Measurements from ENCODE around the gene NTRK2.

Gene NTRK2

DNA sequence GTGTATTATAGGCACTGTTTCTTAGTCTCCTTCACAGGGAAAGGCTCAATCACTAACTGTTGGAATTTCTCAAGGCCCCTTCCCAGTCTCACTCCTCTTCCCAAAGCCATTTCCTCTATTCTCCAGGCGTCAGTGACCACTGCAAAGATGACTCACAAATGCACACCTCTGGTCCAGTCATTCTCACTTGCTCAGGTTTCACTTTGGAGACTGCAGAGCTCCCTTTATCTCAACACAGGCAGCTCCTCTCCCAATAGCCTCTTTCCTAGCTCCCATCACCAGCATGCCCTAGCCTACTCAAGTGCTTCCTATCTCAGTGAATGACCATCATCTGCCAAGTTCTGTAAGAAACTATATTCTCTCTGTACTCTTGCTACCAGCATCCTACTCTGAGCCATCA lies 323.6 kb downstream of the NTRK2 start:
- no peak for DNase-seq

DNA sequence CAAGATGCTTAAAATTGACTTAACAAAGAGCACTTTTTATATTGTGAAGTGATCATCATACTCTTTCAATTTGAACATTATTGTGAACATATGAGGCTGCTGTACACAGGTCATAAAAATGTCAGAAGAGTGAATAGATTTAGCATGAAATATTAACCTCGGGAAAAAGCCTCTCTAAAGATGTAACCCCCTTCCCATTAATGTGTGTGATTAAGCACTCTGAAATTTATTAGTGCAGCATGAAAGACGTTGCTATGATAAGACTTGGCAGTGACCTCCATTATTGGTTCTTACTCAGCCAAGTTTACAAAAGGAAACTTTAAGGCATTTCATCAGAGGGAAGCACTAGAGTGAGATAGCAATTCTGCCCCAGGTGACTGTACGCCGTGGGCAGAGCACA lies 326.5 kb downstream of the NTRK2 start:
- no peak for DNase-seq

DNA sequence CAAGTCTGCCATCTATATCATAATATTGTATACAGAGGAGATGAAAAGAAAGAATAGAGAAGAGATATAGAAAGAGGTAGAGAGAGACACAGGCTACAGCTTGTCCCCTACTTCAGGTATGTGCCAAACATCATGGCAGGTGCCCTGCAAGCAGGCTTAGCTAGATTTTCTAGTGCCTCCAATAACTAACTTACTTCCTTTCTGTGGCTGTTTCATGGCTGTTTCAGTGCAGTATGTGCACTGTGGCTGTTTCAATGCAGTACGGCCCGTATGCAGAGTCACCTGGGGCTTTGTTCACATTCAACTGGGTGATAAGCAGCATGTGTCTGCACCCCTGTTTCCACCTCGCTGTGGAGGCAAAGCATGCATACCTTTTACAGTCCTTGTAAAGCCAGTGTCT lies 327.2 kb downstream of the NTRK2 start:
- DNase-seq = no peak

DNA sequence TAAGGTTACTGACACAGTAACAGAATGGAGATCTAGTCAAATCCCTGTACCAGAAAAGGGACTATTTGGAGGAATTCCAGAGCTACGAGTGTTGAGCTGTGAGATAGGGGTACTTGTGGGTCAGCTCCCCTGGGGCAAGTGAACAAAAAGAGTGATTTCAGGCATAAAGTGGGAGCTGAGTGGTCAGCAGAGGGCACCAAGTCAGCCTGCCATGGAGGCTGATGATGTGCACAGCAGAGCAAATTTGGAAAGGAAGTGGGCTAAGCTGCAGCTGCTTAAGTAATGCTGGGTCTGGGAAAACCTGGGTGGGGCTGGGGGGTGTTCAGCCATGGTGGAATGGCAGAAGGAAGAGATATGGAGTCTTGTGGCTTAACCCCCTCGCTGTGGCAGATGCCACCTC lies 327.9 kb downstream of the NTRK2 start:
- DNase-seq = no peak

DNA sequence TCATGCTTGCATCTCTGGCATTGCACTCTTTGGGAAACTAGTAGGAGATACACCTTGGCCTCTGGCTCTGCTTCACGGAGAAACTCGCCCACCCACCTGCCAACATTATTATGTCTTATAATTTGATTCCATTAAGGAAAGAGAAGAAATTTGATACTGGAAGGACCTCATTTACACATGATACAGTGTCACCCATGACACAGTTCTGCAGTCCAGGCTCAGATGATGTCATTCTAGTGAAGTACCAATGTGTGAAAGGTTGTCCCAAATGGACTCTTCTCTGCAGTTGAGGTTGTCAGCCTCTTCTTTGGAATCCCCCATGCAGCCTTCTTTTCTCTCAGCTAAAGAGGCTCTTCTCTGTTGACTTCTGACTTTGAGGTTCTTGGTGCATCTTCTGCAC lies 329.1 kb downstream of the NTRK2 start:
- no peak for DNase-seq

DNA sequence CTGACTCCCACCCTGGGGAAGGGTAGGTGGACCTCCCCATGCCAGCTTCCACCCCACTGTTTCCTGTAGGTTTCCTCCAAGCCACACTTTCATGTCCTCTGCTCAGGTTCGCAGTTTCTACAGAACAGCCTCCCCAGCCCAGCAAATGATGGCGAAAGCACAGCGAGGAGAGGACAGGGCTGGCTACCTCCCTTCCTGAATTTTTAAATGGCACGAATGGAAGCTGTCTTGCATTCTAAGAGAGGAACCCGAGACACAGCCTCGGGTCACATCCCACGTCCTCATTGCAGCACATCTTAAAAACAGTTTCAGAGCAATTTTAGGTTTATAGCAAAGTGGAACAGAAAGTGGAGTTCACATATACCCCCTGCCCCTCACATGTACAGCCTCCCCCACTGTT lies 330.3 kb downstream of the NTRK2 start:
- no peak for DNase-seq

DNA sequence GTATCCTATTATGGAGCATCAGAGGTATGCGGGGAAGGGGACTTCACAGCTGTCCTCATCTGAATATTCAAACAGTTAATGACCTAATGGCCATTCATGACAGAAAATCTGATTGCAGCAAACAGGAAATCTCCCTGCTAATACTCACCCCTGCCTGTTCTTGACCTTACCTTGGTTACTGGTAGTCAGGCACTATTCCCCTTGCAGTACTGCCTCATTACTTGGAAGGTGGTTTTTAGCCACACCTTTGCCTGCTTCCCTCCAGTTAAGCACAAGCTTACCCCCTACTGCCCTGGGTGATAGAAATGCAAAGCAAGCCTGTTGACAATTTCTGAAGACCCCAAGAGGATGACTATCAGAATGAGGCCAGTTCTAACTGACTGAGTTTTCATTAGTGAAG lies 332.4 kb downstream of the NTRK2 start:
- DNase-seq = no peak

DNA sequence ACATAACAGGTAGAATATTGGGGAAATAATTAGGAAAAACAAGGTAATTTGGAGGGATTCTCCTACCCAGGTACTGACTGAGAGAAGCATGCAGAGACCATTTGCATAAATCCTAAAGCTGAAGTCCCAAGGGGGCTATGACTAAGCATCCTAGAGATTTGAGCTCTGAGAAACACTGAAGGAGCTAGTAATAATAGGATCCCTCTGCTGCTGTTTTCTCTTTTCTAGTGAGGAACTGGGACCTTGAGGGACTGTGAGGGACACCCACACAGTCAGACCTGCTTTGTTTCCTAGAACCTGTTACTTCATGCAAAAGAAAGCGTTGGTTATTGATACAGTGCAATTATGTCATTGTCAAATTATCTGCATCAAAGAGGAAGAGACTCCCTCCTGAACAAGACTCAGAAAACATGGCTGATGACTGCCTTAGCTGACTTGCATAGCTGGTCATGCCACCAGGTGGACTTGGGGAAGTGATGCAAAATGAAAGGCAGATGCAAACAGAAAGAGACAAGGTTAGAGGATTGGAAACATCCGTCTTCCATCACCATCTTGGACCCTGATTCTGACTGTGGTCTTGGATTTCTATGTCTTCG lies 335.4 kb downstream of the NTRK2 start:
- DNase-seq = no peak

DNA sequence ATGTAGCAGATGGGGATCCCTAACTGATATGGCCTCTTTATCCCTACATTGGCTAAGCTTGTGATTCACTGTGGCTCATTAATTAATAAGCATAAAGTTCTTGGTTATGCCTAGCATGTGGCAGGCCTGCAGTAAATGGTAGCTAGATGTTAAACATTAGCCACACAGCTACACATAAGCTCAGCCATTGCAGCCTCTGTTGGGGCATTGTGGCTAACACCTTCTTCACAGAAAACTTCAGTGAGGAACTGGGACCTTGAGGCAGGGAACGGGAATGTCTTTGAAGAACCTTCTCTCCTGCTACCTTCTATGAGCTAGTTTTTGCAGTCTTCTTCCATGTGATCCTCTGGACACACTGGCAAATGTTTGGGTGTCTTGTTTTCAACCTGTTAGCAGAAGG lies 338.2 kb downstream of the NTRK2 start:
- no peak for DNase-seq

DNA sequence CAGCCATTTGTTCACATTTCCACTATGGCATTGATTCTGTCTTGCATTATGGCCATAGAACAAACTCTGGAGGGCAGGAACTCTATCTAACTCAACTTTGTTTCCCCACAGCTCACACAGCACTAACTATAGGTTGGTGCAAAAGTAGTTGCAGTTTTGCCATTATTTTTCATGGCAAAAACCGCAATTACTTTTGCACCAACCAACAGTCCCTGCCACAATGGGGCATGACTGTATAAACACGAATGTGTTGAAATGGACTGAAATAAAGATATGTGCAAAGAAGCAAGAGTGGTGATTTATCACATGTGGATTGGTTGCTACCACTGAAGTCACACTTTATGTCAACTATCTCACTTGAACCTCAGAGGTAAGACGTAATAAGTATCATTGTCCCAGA lies 338.7 kb downstream of the NTRK2 start:
- DNase-seq = no peak

DNA sequence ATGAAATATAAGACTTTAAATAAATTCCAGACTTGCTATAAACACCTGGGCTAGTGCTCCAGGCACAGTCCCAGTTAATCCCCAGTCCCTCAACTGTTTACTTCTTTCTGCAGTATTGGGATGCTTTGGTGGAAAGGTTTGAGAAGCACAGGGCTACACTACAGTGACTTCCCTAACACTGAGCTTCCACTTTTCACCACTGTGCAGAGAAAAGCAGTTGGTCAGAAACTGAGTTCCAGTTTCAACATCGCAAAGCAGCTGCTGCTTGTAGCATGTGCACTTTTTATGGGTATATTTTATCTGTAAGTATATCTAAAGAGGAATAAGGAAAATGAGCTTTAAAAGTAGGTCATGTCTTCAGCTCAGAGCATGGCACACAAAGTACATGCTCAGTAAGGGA lies 339.7 kb downstream of the NTRK2 start:
- DNase-seq = no peak

DNA sequence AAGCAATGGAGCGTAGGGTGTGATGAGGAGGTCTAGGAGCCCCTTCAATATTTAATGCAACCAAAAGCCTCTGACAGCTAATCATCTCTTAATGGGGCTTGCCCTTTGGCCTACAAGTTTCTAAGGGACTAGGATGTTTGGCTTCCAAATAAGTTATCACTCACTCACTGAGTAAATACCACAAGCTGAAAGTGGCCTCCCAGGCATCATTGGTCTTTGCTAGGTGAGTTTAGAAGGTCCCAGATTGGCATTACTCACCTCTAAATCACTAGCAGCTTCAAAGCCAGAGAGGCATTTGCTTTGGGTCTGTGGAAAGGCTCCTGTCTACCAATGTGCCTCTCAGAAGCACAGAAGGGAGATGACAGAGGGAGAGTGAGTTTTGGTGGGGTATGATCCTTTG lies 344.2 kb downstream of the NTRK2 start:
- DNase-seq = no peak

DNA sequence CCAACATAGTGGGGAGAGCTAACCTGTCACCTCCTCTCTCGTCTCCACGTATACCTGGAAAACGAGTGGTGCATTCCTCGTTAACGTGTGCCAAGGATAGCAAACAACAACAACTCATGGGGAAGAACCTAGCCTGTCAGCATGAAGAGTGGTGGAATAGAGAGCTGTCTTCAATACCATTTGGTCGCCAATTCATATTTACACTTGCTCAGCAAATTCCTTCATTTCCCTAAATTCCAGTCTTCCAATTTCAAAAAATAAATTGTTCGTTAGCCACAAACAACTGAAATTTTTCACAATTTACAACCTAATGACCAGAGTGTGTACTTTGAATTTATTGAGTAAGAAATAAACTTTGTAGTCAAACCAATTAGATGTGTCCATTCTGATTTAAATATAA lies 344.8 kb downstream of the NTRK2 start:
- no peak for DNase-seq

DNA sequence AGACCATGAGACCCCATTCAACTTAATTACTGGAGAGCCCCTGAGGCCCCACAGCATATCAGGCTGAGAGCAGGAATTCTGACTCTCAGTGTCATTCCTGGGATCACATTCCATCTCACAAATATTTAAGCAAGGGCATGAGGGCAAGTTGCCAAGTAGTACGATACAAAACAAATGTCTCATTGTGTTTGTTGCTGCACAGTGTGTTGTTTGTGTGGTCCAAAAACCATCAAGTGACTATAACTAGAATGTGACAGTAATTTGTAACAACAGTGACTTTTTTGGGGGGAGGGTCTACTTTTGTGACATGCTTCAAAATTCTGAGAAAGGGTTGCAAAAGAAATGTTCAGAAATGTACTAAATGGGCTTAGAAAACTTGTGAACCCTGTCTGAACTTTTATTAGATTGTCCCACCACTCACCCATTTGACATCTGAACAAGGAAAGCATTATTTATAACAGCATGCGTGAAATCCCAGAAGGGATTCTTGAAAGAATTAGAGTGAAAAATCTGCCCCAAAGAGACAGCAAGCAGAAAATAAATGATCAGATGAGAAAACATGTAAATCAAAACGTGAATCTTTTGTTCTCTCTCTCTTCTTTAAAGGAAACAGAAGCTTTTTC lies 347.0 kb downstream of the NTRK2 start:
- no peak for DNase-seq

DNA sequence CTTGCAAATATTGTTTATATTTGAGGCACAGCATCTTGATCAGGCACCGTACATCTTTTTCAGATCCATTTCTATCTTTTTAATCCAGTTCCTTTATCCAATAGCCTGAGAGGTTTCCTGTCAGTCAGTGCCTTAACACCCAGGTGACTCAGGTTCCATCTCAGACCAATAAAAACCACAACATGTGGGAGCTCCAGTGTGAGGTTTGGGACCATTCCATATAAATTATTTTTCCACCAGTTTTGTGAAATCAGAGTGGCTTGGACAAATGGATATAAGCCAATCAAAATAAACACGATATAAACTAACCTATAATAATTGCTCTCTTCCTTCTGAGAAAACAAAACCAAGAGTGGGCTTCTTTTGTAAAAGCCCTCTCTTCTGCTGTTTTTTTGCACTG lies 351.3 kb downstream of the NTRK2 start:
- DNase-seq = no peak

DNA sequence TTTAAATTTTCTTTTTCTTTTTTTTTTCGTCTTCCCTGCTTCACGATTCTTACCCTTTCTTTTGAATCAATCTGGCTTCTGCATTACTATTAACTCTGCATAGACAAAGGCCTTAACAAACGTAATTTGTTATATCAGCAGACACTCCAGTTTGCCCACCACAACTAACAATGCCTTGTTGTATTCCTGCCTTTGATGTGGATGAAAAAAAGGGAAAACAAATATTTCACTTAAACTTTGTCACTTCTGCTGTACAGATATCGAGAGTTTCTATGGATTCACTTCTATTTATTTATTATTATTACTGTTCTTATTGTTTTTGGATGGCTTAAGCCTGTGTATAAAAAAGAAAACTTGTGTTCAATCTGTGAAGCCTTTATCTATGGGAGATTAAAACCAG lies 352.2 kb downstream of the NTRK2 start:
- no peak for DNase-seq

DNA sequence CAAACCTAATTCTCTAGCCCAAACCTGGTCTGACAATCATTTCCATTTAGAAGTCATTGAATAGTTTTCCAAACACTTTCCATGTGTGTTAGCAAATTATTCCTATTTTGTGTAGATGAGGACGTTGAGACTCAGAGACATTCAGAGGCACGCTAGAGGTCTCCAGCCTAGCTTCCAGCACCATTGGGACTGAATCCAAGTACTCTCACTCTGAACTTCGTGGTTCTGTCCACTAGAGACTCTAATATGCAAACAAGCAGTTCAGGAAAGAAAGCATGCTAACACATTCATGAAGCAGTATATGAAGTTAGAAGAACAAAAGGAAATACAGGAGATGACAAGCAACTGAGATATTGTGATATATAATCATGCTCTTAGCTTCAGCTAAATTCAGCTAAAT lies 354.8 kb downstream of the NTRK2 start:
- DNase-seq = no peak

DNA sequence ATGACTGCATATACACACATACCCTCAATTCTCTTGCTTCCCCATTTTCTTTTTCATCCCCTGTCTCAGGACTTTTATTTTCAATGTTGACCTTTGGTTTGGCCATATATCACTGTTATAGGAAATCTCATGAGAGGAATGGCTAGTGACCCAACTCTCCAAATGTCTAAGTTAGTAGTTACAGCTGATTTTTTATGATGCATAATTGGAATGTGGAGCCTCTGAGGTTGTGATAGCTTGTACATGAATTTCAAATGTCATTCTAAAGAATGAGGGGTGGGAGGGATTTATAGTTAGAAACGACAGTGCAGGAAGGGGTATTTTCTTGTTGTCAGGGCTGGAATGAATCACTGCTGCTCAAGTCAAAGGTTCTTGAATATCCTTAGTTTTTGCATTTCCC lies 356.1 kb downstream of the NTRK2 start:
- no peak for DNase-seq

DNA sequence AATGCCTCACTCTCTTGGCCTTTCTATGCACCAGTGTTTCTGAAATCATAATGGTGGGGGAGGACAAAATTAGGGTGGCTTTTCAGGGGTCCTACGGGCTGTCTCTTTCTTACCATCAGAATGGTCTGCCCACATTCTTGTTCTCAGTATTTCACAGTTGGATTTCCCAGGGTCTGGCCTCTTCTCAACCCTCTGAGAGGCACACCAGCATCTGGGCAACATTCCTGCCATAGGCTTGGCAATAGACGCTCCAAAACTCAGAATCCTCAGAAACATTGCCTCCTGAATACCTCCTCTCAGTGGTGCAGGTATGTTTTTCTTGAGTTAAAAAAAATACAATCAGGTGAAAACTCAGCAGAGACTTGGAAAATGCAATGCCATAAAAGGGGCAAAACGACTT lies 358.3 kb downstream of the NTRK2 start:
- DNase-seq = no peak

DNA sequence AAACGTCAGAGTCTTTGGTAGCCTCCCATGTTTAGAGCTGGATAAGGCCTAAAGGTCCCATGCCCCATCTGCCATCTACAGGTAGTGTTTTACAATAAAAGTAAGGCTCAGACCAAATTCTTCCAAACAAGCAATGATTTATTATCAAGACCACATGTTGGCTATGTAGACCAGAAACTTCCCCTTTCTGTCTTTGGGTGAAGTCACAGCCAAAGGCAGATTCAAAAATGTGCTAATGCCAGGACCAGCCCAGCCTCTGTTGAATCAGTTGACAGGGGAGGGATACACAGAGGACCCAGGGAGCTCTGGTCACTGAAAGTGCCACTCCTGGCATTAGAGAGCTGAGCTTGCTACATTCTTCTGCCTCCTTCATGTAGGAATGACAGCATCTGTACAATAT lies 360.8 kb downstream of the NTRK2 start:
- no peak for DNase-seq

DNA sequence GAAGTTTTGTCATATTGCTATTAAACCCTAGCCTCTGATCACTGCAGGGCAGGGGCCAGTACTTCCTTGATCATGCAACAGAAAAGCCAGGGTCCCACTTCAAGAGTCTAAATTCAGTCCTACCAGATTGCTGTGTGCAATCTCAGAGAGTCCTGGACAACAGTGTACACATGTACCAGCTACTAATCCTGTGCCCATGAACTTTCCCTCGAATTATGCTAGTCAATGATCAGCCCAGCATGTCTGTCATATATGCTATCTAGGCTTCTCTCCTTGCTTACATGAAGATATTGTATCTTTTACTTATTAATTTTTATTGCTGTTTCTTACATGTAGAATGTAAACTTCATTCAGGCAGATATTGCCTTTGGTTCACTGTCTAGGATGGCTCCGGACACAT lies 367.0 kb downstream of the NTRK2 start:
- DNase-seq = no peak

DNA sequence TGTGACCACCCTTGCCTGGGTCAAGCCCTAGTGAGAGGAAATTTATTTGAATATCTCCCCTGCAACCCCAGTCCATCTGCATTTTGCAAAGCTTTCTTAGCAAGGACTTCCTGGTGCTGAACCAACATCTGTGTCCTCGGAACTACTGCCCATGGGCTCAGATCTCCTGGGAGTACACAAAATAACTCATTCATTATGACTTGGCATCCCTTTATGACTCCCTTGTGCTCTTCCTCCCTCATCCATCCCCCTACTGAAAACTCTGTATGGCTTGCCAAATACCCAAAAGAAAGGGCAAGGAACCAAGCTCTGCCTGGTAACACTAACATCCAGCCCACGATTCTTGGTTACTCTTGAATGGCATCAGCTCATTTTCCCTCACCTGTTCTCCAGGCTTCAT lies 368.5 kb downstream of the NTRK2 start:
- no peak for DNase-seq

DNA sequence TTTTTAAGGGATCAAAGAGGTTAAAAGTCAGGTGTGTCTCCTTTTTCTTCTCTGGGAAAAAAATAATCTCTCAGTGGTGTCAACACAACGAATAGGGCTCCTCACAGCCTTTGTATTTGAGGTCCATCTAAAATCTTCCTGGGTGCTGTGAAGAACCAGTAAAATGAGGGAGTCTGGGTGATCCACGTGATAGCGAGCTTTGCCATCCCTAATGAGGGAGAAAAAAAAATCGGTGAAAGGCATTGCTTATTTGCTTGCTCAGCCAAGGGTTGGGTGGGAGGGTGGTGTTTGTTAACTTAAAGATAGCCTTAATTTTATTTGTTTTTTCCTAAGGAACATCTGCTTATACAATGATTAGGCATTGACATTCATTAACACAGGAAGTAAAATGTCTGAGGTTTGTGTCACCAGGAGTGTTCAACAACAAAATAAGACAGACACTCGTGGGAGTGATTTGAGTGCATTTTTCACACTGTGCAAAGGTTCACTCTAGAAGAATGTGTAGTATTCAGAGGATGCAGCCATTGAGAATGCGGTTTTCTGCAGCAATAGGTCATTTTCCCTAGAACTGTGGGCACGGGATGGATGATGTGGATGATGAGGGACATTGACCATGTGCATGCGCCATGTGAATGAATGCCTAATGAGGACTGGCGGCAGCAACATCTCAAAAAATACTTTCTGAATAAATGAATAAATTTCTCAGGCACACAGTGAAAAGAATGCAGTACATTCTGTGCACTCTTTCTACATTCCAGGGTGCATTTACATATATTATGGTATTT lies 369.5 kb downstream of the NTRK2 start:
- DNase-seq = no peak

DNA sequence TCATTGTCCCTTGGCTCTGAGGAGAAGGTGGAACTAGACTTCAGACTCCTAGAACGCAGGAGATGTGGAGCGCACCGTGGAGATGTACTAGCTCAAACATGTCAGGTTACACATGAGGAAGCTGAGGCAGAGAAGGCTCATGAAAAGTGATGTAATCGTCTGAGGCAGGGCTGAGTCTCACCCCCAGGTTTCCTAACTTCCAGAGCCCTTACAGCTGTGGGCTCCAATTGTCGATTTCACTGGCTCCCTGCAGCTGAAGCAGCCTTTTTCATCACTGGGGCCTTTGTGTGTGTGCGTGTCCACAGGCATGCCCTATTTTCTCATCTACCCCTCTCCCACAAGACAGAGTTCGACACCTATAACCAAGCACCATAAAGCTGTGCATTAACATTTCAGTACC lies 370.6 kb downstream of the NTRK2 start:
- no peak for DNase-seq
